GM18505 (cell line): ENCODE results near the gene MT1G.
"Not testable (repeated sequence)": the region's sequence is repeated elsewhere in the genome, so short reads cannot be mapped to it uniquely, and the experiment has no call there.

ENCODE experiments used
- ATAC-seq: cut with Tn5 transposase; IDR thresholded peaks from one replicate; pipeline ENCODE4 v1.9.1; 2021; ENCODE audit not compliant: unreplicated experiment
- POLR2A ChIP-seq: IDR thresholded peaks from 4 replicates; pipeline ENCODE4 v1.6.1; 2011; ENCODE audit warnings: borderline replicate concordance; ENCODE audit not compliant: insufficient read depth, insufficient read length; ENCODE audit errors: extremely low read depth

MT1G gene

GRCh38 chr16:56679078-56679730, 11.3 kb upstream of the MT1G start:
- no peak for ATAC-seq
- no peak for TF ChIP-seq POLR2A

GRCh38 chr16:56677474-56677873, 9.6 kb upstream of the MT1G start:
- no peak for ATAC-seq
- TF ChIP-seq POLR2A = no peak

- no peak for ATAC-seq
- no peak for TF ChIP-seq POLR2A
These were observed 7.9 kb upstream of the MT1G start for GRCh38 chr16:56675685-56676210.

- not testable (repeated sequence) for ATAC-seq
These were observed 6.7 kb upstream of the MT1G start for GRCh38 chr16:56674570-56674969.

GRCh38 chr16:56673921-56674320, 6.1 kb upstream of the MT1G start:
- no peak for ATAC-seq

GRCh38 chr16:56672761-56673536, 5.1 kb upstream of the MT1G start:
- TF ChIP-seq POLR2A = no peak
- no peak for ATAC-seq

More at GRCh38 chr16:56673921-56674320, 6.1 kb upstream of the MT1G start:
- TF ChIP-seq POLR2A = no peak

GRCh38 chr16:56672171-56672570, 4.3 kb upstream of the MT1G start:
- ATAC-seq = not testable (repeated sequence)

GRCh38 chr16:56671691-56672090, 3.8 kb upstream of the MT1G start:
- ATAC-seq = not testable (repeated sequence)

GRCh38 chr16:56670620-56670934, 2.7 kb upstream of the MT1G start:
- no peak for ATAC-seq
- no peak for TF ChIP-seq POLR2A

- TF ChIP-seq POLR2A = no peak
These were observed 2.2 kb upstream of the MT1G start for GRCh38 chr16:56669840-56670619.

GRCh38 chr16:56669005-56669839, 1.4 kb upstream of the MT1G start, which contains the start of gene MT1H:
MT1H (plus strand) TSS chr16:56669814; CDS start chr16:56669885, 71 bp downstream.
- no peak for TF ChIP-seq POLR2A
- no peak for ATAC-seq

More at GRCh38 chr16:56669840-56670619, 2.2 kb upstream of the MT1G start:
- no peak for ATAC-seq

GRCh38 chr16:56665286-56666261, 2.3 kb downstream of the MT1G start:
- not testable (repeated sequence) for ATAC-seq
